WTC11 (cell line): Measurements from ENCODE around the gene TRIM64.

Experiments
- CREB1 ChIP-seq: sonication (generic); formaldehyde crosslinking; IDR thresholded peaks from 2 replicates; pipeline ENCODE4 v1.8.0; 2023; ENCODE audit warnings: mild to moderate bottlenecking, missing genetic modification reagents
- EMX1 ChIP-seq: fragments of 250-450 bp; sonication (Bioruptor Pico); IDR thresholded peaks from 2 replicates; pipeline ENCODE4 v1.8.0; 2021; ENCODE audit warnings: mild to moderate bottlenecking
- IRF2 ChIP-seq: sonication (generic); formaldehyde crosslinking; IDR thresholded peaks from 2 replicates; pipeline ENCODE4 v1.8.0; 2022; ENCODE audit warnings: low read depth, missing genetic modification reagents, borderline replicate concordance
- SMAD4 ChIP-seq: sonication (generic); formaldehyde crosslinking; IDR thresholded peaks from 2 replicates; pipeline ENCODE4 v1.8.0; 2022; ENCODE audit warnings: mild to moderate bottlenecking, missing genetic modification reagents
- TP53 ChIP-seq: sonication (generic); formaldehyde crosslinking; IDR thresholded peaks from 2 replicates; pipeline ENCODE4 v1.8.1; 2023; ENCODE audit warnings: mild to moderate bottlenecking, missing genetic modification reagents
- TF ChIP-seq, protein P1 (sequence below): sonication (generic); formaldehyde crosslinking; IDR thresholded peaks from 2 replicates; pipeline ENCODE4 v1.8.0; 2022; ENCODE audit warnings: mild to moderate bottlenecking, missing genetic modification reagents
- TF ChIP-seq, protein P2 (sequence below): fragments of 200-600 bp; IDR thresholded peaks from 2 replicates; pipeline ENCODE4 v1.8.0; 2022; ENCODE audit warnings: antibody characterized with exemption
- TF ChIP-seq, protein P3 (sequence below): sonication (generic); formaldehyde crosslinking; IDR thresholded peaks from 2 replicates; pipeline ENCODE4 v1.8.0; 2022; ENCODE audit warnings: mild to moderate bottlenecking, missing genetic modification reagents
- TF ChIP-seq, protein P4 (sequence below): sonication (generic); formaldehyde crosslinking; conservative IDR thresholded peaks from 2 replicates; pipeline ENCODE4 v1.8.1; 2022; ENCODE audit warnings: mild to moderate bottlenecking, missing genetic modification reagents
- TF ChIP-seq, protein P5 (sequence below): sonication (generic); formaldehyde crosslinking; IDR thresholded peaks from 2 replicates; pipeline ENCODE4 v1.8.0; 2022; ENCODE audit warnings: missing genetic modification reagents
- TF ChIP-seq, protein P6 (sequence below): sonication (generic); formaldehyde crosslinking; IDR thresholded peaks from 2 replicates; pipeline ENCODE4 v1.8.0; 2022; ENCODE audit warnings: mild to moderate bottlenecking, missing genetic modification reagents

DNA sequence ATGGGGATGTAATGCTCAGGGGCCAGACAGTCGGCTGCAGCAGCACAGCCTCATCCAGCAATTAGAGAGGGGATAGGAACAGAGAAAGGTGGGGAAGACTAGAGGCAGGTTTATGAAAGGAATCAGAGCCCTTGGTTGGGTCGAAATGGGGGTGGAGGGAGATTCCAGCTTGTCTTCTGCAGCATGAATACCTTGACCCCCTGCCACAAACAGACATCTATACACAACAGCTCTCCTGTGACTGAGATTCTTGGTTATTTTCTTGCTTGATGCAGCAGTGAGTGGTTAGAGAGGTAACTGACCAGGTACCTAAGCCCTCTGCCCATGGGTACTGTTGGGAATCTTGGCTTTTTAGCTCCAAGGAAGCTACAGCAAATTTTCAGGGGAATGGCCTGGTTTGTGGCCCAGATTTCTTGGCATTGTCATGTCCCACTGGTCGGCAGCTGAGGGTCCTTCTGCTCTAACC, 43.6 kb upstream of the TRIM64 start, which contains the start of gene TRIM49D1:
- TF ChIP-seq, protein P1, sequence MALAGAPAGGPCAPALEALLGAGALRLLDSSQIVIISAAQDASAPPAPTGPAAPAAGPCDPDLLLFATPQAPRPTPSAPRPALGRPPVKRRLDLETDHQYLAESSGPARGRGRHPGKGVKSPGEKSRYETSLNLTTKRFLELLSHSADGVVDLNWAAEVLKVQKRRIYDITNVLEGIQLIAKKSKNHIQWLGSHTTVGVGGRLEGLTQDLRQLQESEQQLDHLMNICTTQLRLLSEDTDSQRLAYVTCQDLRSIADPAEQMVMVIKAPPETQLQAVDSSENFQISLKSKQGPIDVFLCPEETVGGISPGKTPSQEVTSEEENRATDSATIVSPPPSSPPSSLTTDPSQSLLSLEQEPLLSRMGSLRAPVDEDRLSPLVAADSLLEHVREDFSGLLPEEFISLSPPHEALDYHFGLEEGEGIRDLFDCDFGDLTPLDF, result no peak
- TF ChIP-seq IRF2 (CRISPR knock-in tag) (no peak), CREB1 (CRISPR knock-in tag) (no peak), TP53 (CRISPR knock-in tag) (no peak), SMAD4 (CRISPR knock-in tag) (no peak), EMX1 (CRISPR knock-in tag) (no peak)
- TF ChIP-seq, protein P2, sequence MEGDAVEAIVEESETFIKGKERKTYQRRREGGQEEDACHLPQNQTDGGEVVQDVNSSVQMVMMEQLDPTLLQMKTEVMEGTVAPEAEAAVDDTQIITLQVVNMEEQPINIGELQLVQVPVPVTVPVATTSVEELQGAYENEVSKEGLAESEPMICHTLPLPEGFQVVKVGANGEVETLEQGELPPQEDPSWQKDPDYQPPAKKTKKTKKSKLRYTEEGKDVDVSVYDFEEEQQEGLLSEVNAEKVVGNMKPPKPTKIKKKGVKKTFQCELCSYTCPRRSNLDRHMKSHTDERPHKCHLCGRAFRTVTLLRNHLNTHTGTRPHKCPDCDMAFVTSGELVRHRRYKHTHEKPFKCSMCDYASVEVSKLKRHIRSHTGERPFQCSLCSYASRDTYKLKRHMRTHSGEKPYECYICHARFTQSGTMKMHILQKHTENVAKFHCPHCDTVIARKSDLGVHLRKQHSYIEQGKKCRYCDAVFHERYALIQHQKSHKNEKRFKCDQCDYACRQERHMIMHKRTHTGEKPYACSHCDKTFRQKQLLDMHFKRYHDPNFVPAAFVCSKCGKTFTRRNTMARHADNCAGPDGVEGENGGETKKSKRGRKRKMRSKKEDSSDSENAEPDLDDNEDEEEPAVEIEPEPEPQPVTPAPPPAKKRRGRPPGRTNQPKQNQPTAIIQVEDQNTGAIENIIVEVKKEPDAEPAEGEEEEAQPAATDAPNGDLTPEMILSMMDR, result no peak
- TF ChIP-seq, protein P3, sequence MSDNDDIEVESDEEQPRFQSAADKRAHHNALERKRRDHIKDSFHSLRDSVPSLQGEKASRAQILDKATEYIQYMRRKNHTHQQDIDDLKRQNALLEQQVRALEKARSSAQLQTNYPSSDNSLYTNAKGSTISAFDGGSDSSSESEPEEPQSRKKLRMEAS, result no peak
- TF ChIP-seq, protein P4, sequence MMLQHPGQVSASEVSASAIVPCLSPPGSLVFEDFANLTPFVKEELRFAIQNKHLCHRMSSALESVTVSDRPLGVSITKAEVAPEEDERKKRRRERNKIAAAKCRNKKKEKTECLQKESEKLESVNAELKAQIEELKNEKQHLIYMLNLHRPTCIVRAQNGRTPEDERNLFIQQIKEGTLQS (CRISPR knock-in tag), result no peak
- TF ChIP-seq, protein P5, sequence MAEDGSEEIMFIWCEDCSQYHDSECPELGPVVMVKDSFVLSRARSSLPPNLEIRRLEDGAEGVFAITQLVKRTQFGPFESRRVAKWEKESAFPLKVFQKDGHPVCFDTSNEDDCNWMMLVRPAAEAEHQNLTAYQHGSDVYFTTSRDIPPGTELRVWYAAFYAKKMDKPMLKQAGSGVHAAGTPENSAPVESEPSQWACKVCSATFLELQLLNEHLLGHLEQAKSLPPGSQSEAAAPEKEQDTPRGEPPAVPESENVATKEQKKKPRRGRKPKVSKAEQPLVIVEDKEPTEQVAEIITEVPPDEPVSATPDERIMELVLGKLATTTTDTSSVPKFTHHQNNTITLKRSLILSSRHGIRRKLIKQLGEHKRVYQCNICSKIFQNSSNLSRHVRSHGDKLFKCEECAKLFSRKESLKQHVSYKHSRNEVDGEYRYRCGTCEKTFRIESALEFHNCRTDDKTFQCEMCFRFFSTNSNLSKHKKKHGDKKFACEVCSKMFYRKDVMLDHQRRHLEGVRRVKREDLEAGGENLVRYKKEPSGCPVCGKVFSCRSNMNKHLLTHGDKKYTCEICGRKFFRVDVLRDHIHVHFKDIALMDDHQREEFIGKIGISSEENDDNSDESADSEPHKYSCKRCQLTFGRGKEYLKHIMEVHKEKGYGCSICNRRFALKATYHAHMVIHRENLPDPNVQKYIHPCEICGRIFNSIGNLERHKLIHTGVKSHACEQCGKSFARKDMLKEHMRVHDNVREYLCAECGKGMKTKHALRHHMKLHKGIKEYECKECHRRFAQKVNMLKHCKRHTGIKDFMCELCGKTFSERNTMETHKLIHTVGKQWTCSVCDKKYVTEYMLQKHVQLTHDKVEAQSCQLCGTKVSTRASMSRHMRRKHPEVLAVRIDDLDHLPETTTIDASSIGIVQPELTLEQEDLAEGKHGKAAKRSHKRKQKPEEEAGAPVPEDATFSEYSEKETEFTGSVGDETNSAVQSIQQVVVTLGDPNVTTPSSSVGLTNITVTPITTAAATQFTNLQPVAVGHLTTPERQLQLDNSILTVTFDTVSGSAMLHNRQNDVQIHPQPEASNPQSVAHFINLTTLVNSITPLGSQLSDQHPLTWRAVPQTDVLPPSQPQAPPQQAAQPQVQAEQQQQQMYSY (CRISPR knock-in tag), result no peak
- TF ChIP-seq, protein P6, sequence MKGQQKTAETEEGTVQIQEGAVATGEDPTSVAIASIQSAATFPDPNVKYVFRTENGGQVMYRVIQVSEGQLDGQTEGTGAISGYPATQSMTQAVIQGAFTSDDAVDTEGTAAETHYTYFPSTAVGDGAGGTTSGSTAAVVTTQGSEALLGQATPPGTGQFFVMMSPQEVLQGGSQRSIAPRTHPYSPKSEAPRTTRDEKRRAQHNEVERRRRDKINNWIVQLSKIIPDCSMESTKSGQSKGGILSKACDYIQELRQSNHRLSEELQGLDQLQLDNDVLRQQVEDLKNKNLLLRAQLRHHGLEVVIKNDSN (CRISPR knock-in tag), result no peak
